PC-3 (cell line): Measurements from ENCODE around the gene IL1RAPL1.

ENCODE experiments used
- EZH2 ChIP-seq: fragments of 300-600 bp; sonication (generic); IDR thresholded peaks from one replicate; pipeline ENCODE4 v1.6.1; 2017; ENCODE audit warnings: antibody characterized with exemption, mild to moderate bottlenecking, low read length; ENCODE audit not compliant: unreplicated experiment
- TF ChIP-seq, protein P1 (sequence below): fragments of 300-600 bp; sonication (generic); conservative IDR thresholded peaks from 2 replicates; pipeline ENCODE4 v1.5.1; 2017; ENCODE audit warnings: antibody characterized with exemption, low read depth, mild to moderate bottlenecking, low read length

DNA sequence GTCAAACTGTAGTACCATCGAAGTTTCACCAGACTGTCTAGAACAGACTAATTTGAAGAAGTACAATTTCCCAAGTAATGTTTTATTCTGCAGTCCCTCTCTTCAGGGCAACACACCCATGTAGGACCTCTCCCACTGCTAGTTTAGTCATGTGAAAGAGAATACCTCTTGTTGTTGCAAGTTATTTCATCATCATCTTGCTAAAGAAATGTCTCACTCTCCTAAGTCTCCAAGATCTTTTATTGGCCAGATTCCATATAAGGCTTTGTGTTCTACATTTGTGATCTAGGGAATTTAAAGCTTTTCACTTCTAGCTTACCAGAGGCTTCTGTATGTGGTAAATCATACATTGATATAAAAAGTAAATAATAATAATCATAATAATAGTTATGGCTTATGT is 882.8 kb downstream of the IL1RAPL1 start:
- TF ChIP-seq, protein P1, sequence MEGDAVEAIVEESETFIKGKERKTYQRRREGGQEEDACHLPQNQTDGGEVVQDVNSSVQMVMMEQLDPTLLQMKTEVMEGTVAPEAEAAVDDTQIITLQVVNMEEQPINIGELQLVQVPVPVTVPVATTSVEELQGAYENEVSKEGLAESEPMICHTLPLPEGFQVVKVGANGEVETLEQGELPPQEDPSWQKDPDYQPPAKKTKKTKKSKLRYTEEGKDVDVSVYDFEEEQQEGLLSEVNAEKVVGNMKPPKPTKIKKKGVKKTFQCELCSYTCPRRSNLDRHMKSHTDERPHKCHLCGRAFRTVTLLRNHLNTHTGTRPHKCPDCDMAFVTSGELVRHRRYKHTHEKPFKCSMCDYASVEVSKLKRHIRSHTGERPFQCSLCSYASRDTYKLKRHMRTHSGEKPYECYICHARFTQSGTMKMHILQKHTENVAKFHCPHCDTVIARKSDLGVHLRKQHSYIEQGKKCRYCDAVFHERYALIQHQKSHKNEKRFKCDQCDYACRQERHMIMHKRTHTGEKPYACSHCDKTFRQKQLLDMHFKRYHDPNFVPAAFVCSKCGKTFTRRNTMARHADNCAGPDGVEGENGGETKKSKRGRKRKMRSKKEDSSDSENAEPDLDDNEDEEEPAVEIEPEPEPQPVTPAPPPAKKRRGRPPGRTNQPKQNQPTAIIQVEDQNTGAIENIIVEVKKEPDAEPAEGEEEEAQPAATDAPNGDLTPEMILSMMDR: no peak
- TF ChIP-seq EZH2: no peak
